Adrenal gland (tissue), 5 donors: Measurements from ENCODE around the gene SLC9C1.

ENCODE experiments used
- CTCF ChIP-seq, 6 experiments: fragments of 450-650 bp in 4 of 6; fragments of 200-600 bp in 2 of 6; sonication (generic) in 1 of 6; IDR thresholded peaks; 1 replicate in 5 of 6; 2 replicates in 1 of 6; pipeline versions ENCODE4 v1.5.1 to v1.8.0; 2016 to 2021; ENCODE audit warnings: antibody characterized with exemption in 6 of 6, mild to moderate bottlenecking in 2 of 6, moderate library complexity in 1 of 6
- POLR2A ChIP-seq, 2 donors: fragments of 450-650 bp; IDR thresholded peaks; one replicate each; pipeline ENCODE4 v1.6.1; 2017; ENCODE audit warnings: antibody characterized with exemption in 2 of 2, mild to moderate bottlenecking in 2 of 2, moderate library complexity in 1 of 2
- donor health status: DM: no; HTN: no; CAD: no.

GRCh38 chr3:112260563-112260962 lies 33.5 kb downstream of the SLC9C1 start:
- TF ChIP-seq CTCF (IDR thresholded peaks at IDR 0.05): no peak
- no peak for TF ChIP-seq POLR2A (IDR thresholded peaks at IDR 0.05)
